H1 (cell line): ENCODE data around the gene GRIN2C. TPM values are rescaled to one million over a fixed set of nuclear protein-coding genes. Genes with fewer than 3 reads are reported as not detected.

Source experiments
- CTCF ChIA-PET: fragments of 300-600 bp; sonication (Branson Sonifier 250); formaldehyde crosslinking; loops from one replicate; lab custom pipeline; 2021; ENCODE audit not compliant: partially characterized antibody; lab: Charles Lee
- POLR2A ChIA-PET: fragments of 300-600 bp; sonication (Branson Sonifier 250); formaldehyde crosslinking; loops from one replicate; lab custom pipeline; 2021; ENCODE audit warnings: inconsistent platforms; ENCODE audit not compliant: partially characterized antibody; lab: Charles Lee
- DNase-seq, 2 experiments: peaks; one replicate each; pipeline versions ENCODE4 v3.0.0 to v3.0.0-alpha.2; 2010 to 2022; ENCODE audit warnings: low spot score in 2 of 2, low read depth in 1 of 2, mixed read lengths in 1 of 2
- FAIRE-seq: peaks from 2 replicates; lab custom pipeline; 2011; peaks lifted over from hg19 to GRCh38; lab: Jason Lieb, UNC
- H2AFZ ChIP-seq: 2 replicates; pipeline ENCODE4 v1.8.1; 2012; ENCODE audit warnings: low read length, inconsistent platforms
- H2AK5ac ChIP-seq: 2 replicates; pipeline ENCODE4 v1.6.1; 2013; ENCODE audit warnings: low read depth, low read length
- H2BK120ac ChIP-seq: replicated peaks from 2 replicates; pipeline ENCODE3; 2013; ENCODE audit warnings: low read depth, low read length, inconsistent platforms
- H2BK12ac ChIP-seq: 2 replicates; pipeline ENCODE4 v1.6.1; 2013; ENCODE audit warnings: low read depth, low read length
- H2BK15ac ChIP-seq: 2 replicates; pipeline ENCODE4 v1.6.1; 2013; ENCODE audit warnings: low read length
- H2BK20ac ChIP-seq: 2 replicates; pipeline ENCODE4 v1.6.1; 2013; ENCODE audit warnings: low read length
- H2BK5ac ChIP-seq: 2 replicates; pipeline ENCODE4 v1.6.1; 2013; ENCODE audit warnings: low read depth, low read length
- H3K14ac ChIP-seq: 2 replicates; pipeline ENCODE4 v1.6.1; 2013; ENCODE audit warnings: inconsistent platforms; ENCODE audit not compliant: insufficient read length
- H3K18ac ChIP-seq: 2 replicates; pipeline ENCODE4 v1.6.1; 2013; ENCODE audit warnings: low read length; ENCODE audit errors: extremely low read depth
- H3K23ac ChIP-seq: 2 replicates; pipeline ENCODE4 v1.6.1; 2013; ENCODE audit warnings: inconsistent platforms; ENCODE audit not compliant: insufficient read length
- H3K23me2 ChIP-seq: 2 replicates; pipeline ENCODE4 v1.6.1; 2013; ENCODE audit warnings: low read depth, low read length
- H3K27ac ChIP-seq: 2 replicates; pipeline ENCODE4 v1.6.1; 2011; ENCODE audit warnings: low read depth, low read length, inconsistent platforms
- H3K27me3 ChIP-seq, 4 experiments: replicated peaks in 1 of 4; 1 replicate in 1 of 4; 2 replicates in 3 of 4; pipeline versions ENCODE4 v1.6.1 to v1.8.1; 2011 to 2013; ENCODE audit warnings: low read length in 3 of 4, mild to moderate bottlenecking in 3 of 4, inconsistent platforms in 2 of 4, mixed read lengths in 2 of 4, moderate library complexity in 1 of 4; ENCODE audit not compliant: control insufficient read depth in 3 of 4, insufficient read depth in 3 of 4; ENCODE audit errors: extremely low read depth in 1 of 4
- H3K36me3 ChIP-seq, 4 experiments: 2 replicates each; pipeline versions ENCODE4 v1.6.1 to v1.8.1; 2011 to 2013; ENCODE audit warnings: mild to moderate bottlenecking in 4 of 4, low read length in 3 of 4, moderate library complexity in 2 of 4, control low read depth in 1 of 4, inconsistent platforms in 1 of 4; ENCODE audit not compliant: insufficient read depth in 4 of 4, control insufficient read depth in 2 of 4
- H3K4ac ChIP-seq: replicated peaks from 2 replicates; pipeline ENCODE3; 2013; ENCODE audit warnings: low read length, low read depth, mixed read lengths, inconsistent platforms; ENCODE audit not compliant: insufficient read length
- H3K4me1 ChIP-seq, 4 experiments: replicated peaks in 1 of 4; 1 replicate in 1 of 4; 2 replicates in 3 of 4; pipeline versions ENCODE4 v1.6.1 to v1.8.1; 2011 to 2013; ENCODE audit warnings: low read length in 3 of 4, inconsistent platforms in 2 of 4, mixed read lengths in 1 of 4; ENCODE audit not compliant: insufficient read depth in 4 of 4, control insufficient read depth in 3 of 4
- H3K4me2 ChIP-seq, 2 experiments: 2 replicates each; pipeline versions ENCODE4 v1.6.1 to v1.8.1; 2011 to 2013; ENCODE audit warnings: low read depth in 2 of 2, low read length in 2 of 2, control low read depth in 1 of 2, inconsistent platforms in 1 of 2, mild to moderate bottlenecking in 1 of 2; ENCODE audit not compliant: insufficient read depth in 1 of 2
- H3K4me3 ChIP-seq, 4 experiments: fragments of 200-600, 300-600 bp in 1 of 4; sonication (generic), shearing (Covaris generic), sonication (Bioruptor Twin) in 1 of 4; 2 replicates each; pipeline versions ENCODE4 v1.5.1 to v1.8.1; 2011 to 2016; ENCODE audit warnings: low read length in 4 of 4, low read depth in 3 of 4, control low read depth in 2 of 4, inconsistent platforms in 2 of 4, mild to moderate bottlenecking in 2 of 4, mixed read lengths in 1 of 4, moderate library complexity in 1 of 4; ENCODE audit not compliant: insufficient read depth in 2 of 4; ENCODE audit errors: extremely low read depth in 1 of 4
- H3K56ac ChIP-seq: replicated peaks from 2 replicates; pipeline ENCODE3; 2013; ENCODE audit warnings: low read depth, mild to moderate bottlenecking, mixed read lengths, low read length, inconsistent platforms; ENCODE audit not compliant: insufficient read length
- H3K79me1 ChIP-seq: 2 replicates; pipeline ENCODE4 v1.6.1; 2013; ENCODE audit warnings: low read depth, low read length, control low read depth
- H3K79me2 ChIP-seq, 2 experiments: 2 replicates each; pipeline versions ENCODE4 v1.6.1 to v1.8.1; 2012 to 2013; ENCODE audit warnings: low read length in 2 of 2, mild to moderate bottlenecking in 2 of 2, inconsistent platforms in 1 of 2; ENCODE audit not compliant: insufficient read depth in 2 of 2, control insufficient read depth in 1 of 2
- H3K9ac ChIP-seq, 4 experiments: replicated peaks in 1 of 4; 1 replicate in 1 of 4; 2 replicates in 3 of 4; pipeline versions ENCODE4 v1.6.1 to v1.8.1; 2011 to 2013; ENCODE audit warnings: low read depth in 3 of 4, low read length in 3 of 4, control low read depth in 2 of 4, mild to moderate bottlenecking in 2 of 4, moderate library complexity in 2 of 4, inconsistent platforms in 1 of 4; ENCODE audit errors: extremely low read depth in 1 of 4
- H3K9me3 ChIP-seq, 2 experiments: 2 replicates each; pipeline versions ENCODE4 v1.6.1 to v1.8.1; 2012 to 2013; ENCODE audit warnings: mild to moderate bottlenecking in 2 of 2, moderate library complexity in 2 of 2, control low read depth in 1 of 2, inconsistent platforms in 1 of 2, low read depth in 1 of 2, low read length in 1 of 2, mixed read lengths in 1 of 2; ENCODE audit not compliant: insufficient read depth in 2 of 2
- H4K20me1 ChIP-seq, 2 experiments: replicated peaks in 1 of 2; 2 replicates each; pipeline versions ENCODE3 to v1.8.1; 2011 to 2013; ENCODE audit warnings: inconsistent platforms in 2 of 2, low read length in 2 of 2, mild to moderate bottlenecking in 1 of 2; ENCODE audit not compliant: insufficient read depth in 2 of 2, control insufficient read depth in 1 of 2
- H4K5ac ChIP-seq: 2 replicates; pipeline ENCODE4 v1.6.1; 2013; ENCODE audit warnings: low read length, low read depth, mixed read lengths, inconsistent platforms; ENCODE audit not compliant: insufficient read length
- H4K8ac ChIP-seq: 2 replicates; pipeline ENCODE4 v1.8.0; 2013; ENCODE audit warnings: mild to moderate bottlenecking, moderate library complexity, low read length, inconsistent platforms; ENCODE audit not compliant: insufficient read depth; ENCODE audit errors: extremely low read depth
- H4K91ac ChIP-seq: replicated peaks from 2 replicates; pipeline ENCODE3; 2013; ENCODE audit warnings: low read length, mixed read lengths, inconsistent platforms; ENCODE audit not compliant: insufficient read length
- EP300 ChIP-seq, 2 experiments: IDR thresholded peaks; 1 replicate in 1 of 2; 2 replicates in 1 of 2; pipeline ENCODE4 v1.6.1; 2011 to 2012; ENCODE audit warnings: low read depth in 2 of 2, low read length in 2 of 2, mild to moderate bottlenecking in 2 of 2, borderline replicate concordance in 1 of 2, inconsistent platforms in 1 of 2, moderate library complexity in 1 of 2
- FOSL1 ChIP-seq: IDR thresholded peaks from 2 replicates; pipeline ENCODE4 v1.6.1; 2011; ENCODE audit warnings: mild to moderate bottlenecking, low read depth, low read length, moderate library complexity; ENCODE audit not compliant: insufficient read depth
- NRF1 ChIP-seq: IDR thresholded peaks from 2 replicates; pipeline ENCODE4 v1.6.1; 2011; ENCODE audit warnings: mild to moderate bottlenecking, low read depth, low read length, improper control_type of control experiment
- TAF7 ChIP-seq: optimal IDR thresholded peaks from 2 replicates; pipeline ENCODE3; 2011; ENCODE audit warnings: low read depth, mild to moderate bottlenecking, inconsistent platforms, low read length, moderate library complexity, borderline replicate concordance
- WGBS, 2 experiments: shearing (Covaris generic) in 1 of 2; methylation state at CpG; one replicate each; pipeline versions ENCODE4 v1.1.6 to v1.1.7; 2013 to 2015; ENCODE audit warnings: low lambda C conversion rate in 2 of 2, mixed read lengths in 2 of 2, inconsistent platforms in 1 of 2, low coverage in 1 of 2, missing lambda C conversion rate in 1 of 2; ENCODE audit not compliant: insufficient replicate concordance in 2 of 2, insufficient coverage in 1 of 2, insufficient read length in 1 of 2; ENCODE audit errors: extremely low coverage in 1 of 2, missing lambda C conversion rate in 1 of 2; 5-methylcytosine and 5-hydroxymethylcytosine counted together
- polyA plus RNA-seq, 7 experiments: library from polyadenylated mRNA; depleted of rRNA in 3 of 7; stranded (reverse) in 5 of 7; unstranded in 2 of 7; fragments of >200 nt in 5 of 7; fragments of 200-250 nt in 2 of 7; gene quantifications; 1 replicate in 5 of 7; 2 replicates in 1 of 7; 4 replicates in 1 of 7; pipeline versions ENCODE4 v1.2.1 to v1.2.3, GENCODE V29; 2011 to 2013; ENCODE audit warnings: missing spikeins in 2 of 7, mixed read lengths in 2 of 7
- total RNA-seq: library from RNA; stranded (reverse); fragmentation: NEBNext Ultra II Directional; extraction: Animal tissue kit (Norgen Biotek cat#: 25700); gene quantifications from 2 replicates; pipeline ENCODE4 v1.2.1, GENCODE V29; 2021
- TF ChIP-seq, protein P1 (sequence below): IDR thresholded peaks from 2 replicates; pipeline ENCODE4 v1.6.1; 2011; ENCODE audit warnings: low read depth, mild to moderate bottlenecking, low read length; ENCODE audit not compliant: insufficient read depth

Gene GRIN2C
- total and polyA plus RNA-seq, 2 of the 8 experiments (the other 6 are each of a cell fraction or from before 2014, with no cell fraction given): 0.06 to 0.07 TPM

DNA sequence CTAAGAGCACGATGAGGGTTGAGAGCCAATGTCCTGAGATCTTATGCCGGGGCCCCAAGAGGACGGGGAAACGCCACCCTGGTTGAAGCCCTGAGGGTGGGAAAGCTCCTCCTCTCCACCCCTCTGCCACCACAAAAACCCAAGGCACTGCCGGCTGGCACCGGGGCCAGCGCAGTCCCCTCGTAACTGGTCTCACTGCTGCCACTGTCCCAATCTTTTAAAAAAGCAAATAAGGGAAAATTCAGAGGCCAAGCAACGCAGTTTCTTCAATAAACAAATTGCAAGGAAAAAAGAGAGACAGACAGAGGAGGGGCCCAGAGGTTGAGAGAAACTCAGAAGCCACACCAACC is 6.7 kb downstream of the GRIN2C start:
- TF ChIP-seq FOSL1 (no peak), TAF7 (no peak), NRF1 (no peak), EP300 (IDR thresholded peaks at IDR 0.05; ENCODE audit: borderline replicate concordance in 1 of 2, low read depth in 2 of 2, low read length in 2 of 2) (no peak)
- TF ChIP-seq, protein P1, sequence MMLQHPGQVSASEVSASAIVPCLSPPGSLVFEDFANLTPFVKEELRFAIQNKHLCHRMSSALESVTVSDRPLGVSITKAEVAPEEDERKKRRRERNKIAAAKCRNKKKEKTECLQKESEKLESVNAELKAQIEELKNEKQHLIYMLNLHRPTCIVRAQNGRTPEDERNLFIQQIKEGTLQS: no peak
- ChIA-PET CTCF (interaction anchor here (1.1 to 99.6 kb wide), 6 partner anchors 9 to 115 kb away, joined by 3 to 2981 read pairs (median 8); partner anchors contain the start of genes FDXR, GRIN2C, NAT9 and RAB37), POLR2A (interaction anchor here (1.0 to 3.0 kb wide), 7 partner anchors 9 to 107 kb away, joined by 3 to 23 read pairs (median 5); partner anchors contain the start of gene FDXR)
- Histone ChIP-seq H3K27ac (no peak overlapping the region), H3K14ac (no peak overlapping the region), H3K4me2 (peak overlapping the region; percentile 69 to 94), H3K4ac (peak overlapping the region; percentile 25), H2AFZ (peak overlapping the region; percentile 75; the same call in 1 of the 2 replicates), H3K23ac (no peak overlapping the region), H3K36me3 (no peaks in the 10 kb centered on the region), H4K5ac (no peak overlapping the region), H2BK120ac (peak overlapping the region; percentile 64), H3K79me2 (no peaks in the 10 kb centered on the region), H4K20me1 (peaks cover 5 to 9% of the 10 kb centered on the region in 2 experiments), H3K56ac (no peak overlapping the region), H3K9me3 (no peaks in the 10 kb centered on the region; a peak in 1 of 4 replicates), H2BK5ac (no peak overlapping the region), H3K18ac (peak overlapping the region; percentile 48; the same call in 1 of the 2 replicates), H4K91ac (peak overlapping the region; percentile 54), H3K23me2 (peaks cover 4% of the 10 kb centered on the region; the same call in 1 of the 2 replicates), H3K4me3 (peak overlapping the region; percentile 40 to 70 (median 59)), H3K4me1 (peaks cover 0 to 7% (median 3%) of the 10 kb centered on the region in 4 experiments; a peak in 5 of 7 replicates), H3K9ac (no peak overlapping the region), H2BK20ac (no peak overlapping the region), H4K8ac (no peak overlapping the region), H2BK12ac (no peak overlapping the region), H3K27me3 (peaks cover 28 to 92% (median 75%) of the 10 kb centered on the region in 4 experiments), H2BK15ac (peak overlapping the region; percentile 46; the same call in 1 of the 2 replicates), H2AK5ac (no peak overlapping the region), H3K79me1 (no peaks in the 10 kb centered on the region)
- FAIRE-seq (no peak), DNase-seq (no peak)
- WGBS, 2 experiments: 24% methylated on average over 9 of the region's 9 CpGs; no CpG with 5 or more reads in 1 of the 2 experiments
